Thyroid gland (tissue), 4 donors: ENCODE measurements around the gene TBCEL. TPM values are rescaled to one million over a fixed set of nuclear protein-coding genes. Genes with fewer than 3 reads are reported as not detected.
"Not testable (repeated sequence)": the region's sequence is repeated elsewhere in the genome, so short reads cannot be mapped to it uniquely, and the experiment has no call there.

Source experiments
- DNase-seq, 2 donors: peaks; one replicate each; pipeline ENCODE4 v3.0.0-alpha.2; 2019
- H3K27ac ChIP-seq, 3 donors: fragments of 200-600 bp; sonication (generic); 1 replicate in 2 of 3; 2 replicates in 1 of 3; pipeline ENCODE4 v1.5.1; 2016 to 2019; ENCODE audit warnings: mild to moderate bottlenecking in 1 of 3, moderate library complexity in 1 of 3
- H3K27me3 ChIP-seq: fragments of 200-600 bp; sonication (generic); one replicate; pipeline ENCODE4 v1.5.1; 2019
- H3K36me3 ChIP-seq, 2 donors: fragments of 200-600 bp; sonication (generic); one replicate each; pipeline ENCODE4 v1.5.1; 2016 to 2019
- H3K4me1 ChIP-seq, 2 donors: fragments of 200-600 bp; sonication (generic); one replicate each; pipeline ENCODE4 v1.5.1; 2017 to 2019
- H3K4me3 ChIP-seq, 3 donors: fragments of 200-600 bp; sonication (generic); replicated peaks in 1 of 3; 1 replicate in 2 of 3; 2 replicates in 1 of 3; pipeline ENCODE4 v1.5.1; 2016; ENCODE audit warnings: mild to moderate bottlenecking in 1 of 3
- H3K9me3 ChIP-seq: fragments of 200-600 bp; sonication (generic); one replicate; pipeline ENCODE4 v1.5.1; 2017
- POLR2A ChIP-seq, 2 donors: fragments of 450-650 bp; IDR thresholded peaks; one replicate each; pipeline ENCODE4 v1.6.1; 2017; ENCODE audit warnings: antibody characterized with exemption in 2 of 2, mild to moderate bottlenecking in 2 of 2, moderate library complexity in 1 of 2
- whole genome bisulfite sequencing, 2 donors: methylation state at CpG; one replicate each; pipeline ENCODE4 v1.1.5; 2017; 5-methylcytosine and 5-hydroxymethylcytosine counted together
- intact Hi-C: fragments of 100-400 bp; cut with DNase I; formaldehyde crosslinking; loops from one replicate; pipeline ENCODE4 v1.15.1; 2023
- total RNA-seq, 4 donors: library from RNA; depleted of rRNA; stranded (reverse); fragments of >200 nt; gene quantifications; one replicate each; pipeline ENCODE4 v1.2.3, GENCODE V29; 2016
- TF ChIP-seq, protein P1 (sequence below), 6 experiments: fragments of 200-600 bp in 3 of 6; fragments of 450-650 bp in 3 of 6; sonication (generic) in 3 of 6; IDR thresholded peaks; one replicate each; pipeline ENCODE4 v1.5.1; 2016 to 2019; ENCODE audit warnings: antibody characterized with exemption in 6 of 6, mild to moderate bottlenecking in 2 of 6, inconsistent platforms in 1 of 6, moderate library complexity in 1 of 6

The TBCEL gene
- total RNA-seq, 4 donors from 2014 or later: 32.3 to 89.4 (median 43.9) TPM

DNA sequence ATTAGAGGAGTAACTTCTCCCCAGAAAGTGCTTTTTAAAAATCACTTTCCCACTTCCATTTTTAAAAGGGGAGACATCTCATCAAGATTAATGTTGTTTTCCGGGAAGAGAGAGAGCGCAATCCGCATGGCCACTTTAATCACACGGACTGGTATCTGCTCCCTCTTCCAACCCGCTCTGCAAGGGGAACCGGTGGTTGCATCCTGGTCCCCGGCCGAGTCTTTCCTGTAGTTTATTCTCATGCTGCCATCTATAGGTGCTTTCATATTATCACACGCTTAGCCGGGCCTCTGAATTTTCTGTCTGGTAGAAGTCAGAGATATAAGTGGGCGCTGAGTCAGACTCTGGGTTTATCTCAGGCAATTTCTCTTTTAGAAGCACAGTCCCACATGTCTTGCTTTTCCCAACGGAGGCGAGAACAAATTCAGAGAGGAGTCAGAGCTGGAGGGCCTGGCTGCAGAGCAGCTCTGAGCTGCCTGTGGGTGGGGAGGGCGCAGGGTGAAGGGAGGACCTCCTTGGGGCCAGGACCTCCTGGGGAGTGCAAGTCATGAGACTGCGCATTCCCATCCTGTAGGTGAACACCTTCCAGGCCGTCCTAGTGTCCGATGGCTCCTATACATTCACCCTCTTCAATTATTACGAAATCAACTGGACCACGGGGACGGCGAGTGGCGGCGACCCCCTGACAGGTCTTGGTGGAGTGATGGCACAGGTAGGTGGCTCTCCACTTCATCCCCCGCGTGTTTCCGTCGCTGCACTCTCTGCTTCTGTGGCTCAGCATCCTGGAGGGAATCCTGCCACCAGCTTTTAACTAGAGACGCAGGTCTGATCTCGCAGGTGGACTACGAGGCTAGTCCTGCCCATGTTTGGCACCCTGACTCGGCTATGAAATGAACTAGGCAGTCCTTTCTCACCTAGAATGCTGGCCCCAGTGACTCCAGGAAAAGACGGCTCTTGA is 88.9 kb downstream of the TBCEL start:
- H3K27ac ChIP-seq: no peak overlapping the region
- H3K4me3 ChIP-seq: no peak overlapping the region
- no peaks in the 10 kb centered on the region for H3K4me1 ChIP-seq
- TF ChIP-seq, protein P1, sequence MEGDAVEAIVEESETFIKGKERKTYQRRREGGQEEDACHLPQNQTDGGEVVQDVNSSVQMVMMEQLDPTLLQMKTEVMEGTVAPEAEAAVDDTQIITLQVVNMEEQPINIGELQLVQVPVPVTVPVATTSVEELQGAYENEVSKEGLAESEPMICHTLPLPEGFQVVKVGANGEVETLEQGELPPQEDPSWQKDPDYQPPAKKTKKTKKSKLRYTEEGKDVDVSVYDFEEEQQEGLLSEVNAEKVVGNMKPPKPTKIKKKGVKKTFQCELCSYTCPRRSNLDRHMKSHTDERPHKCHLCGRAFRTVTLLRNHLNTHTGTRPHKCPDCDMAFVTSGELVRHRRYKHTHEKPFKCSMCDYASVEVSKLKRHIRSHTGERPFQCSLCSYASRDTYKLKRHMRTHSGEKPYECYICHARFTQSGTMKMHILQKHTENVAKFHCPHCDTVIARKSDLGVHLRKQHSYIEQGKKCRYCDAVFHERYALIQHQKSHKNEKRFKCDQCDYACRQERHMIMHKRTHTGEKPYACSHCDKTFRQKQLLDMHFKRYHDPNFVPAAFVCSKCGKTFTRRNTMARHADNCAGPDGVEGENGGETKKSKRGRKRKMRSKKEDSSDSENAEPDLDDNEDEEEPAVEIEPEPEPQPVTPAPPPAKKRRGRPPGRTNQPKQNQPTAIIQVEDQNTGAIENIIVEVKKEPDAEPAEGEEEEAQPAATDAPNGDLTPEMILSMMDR (IDR thresholded peaks at IDR 0.05): peak; percentile 13 to 52 (median 28)
- no peak for TF ChIP-seq POLR2A (IDR thresholded peaks at IDR 0.05)
- H3K9me3 ChIP-seq: no peaks in the 10 kb centered on the region
- WGBS, 2 donors: 53 to 63% methylated on average over 32 of the region's 32 CpGs
- no peaks in the 10 kb centered on the region for H3K36me3 ChIP-seq
- H3K27me3 ChIP-seq: no peaks in the 10 kb centered on the region
- intact Hi-C loops: no loop called here
- peak; percentile 32 to 37 for DNase-seq

DNA sequence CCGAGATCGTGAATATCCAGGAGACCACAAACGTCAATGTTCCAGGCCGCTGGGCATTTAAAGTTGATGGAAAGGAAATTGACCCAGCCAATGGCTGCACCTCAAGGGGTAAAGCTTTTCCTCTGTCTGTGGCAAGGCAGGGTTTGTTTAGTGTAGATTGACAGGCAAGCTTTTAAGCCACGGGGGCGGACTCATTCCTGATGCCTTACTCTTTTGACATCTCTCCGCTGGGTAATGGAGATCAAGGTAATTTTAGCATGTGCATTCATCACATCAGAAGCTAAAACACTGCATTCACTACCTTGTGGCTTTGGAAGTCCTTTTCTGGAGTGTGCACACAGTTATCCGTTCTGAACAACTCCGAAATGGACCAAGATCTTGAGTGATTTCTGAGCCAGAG is 89.7 kb downstream of the TBCEL start:
- H3K4me3 ChIP-seq: no peak overlapping the region
- H3K36me3 ChIP-seq: no peaks in the 10 kb centered on the region
- DNase-seq: no peak
- TF ChIP-seq POLR2A (IDR thresholded peaks at IDR 0.05): no peak
- TF ChIP-seq, protein P1 (IDR thresholded peaks at IDR 0.05): no peak
- no peak overlapping the region for H3K27ac ChIP-seq
- 57 to 77% methylated on average over 9 of the region's 9 CpGs for WGBS, 2 donors
- H3K4me1 ChIP-seq: no peaks in the 10 kb centered on the region
- intact Hi-C loops: no loop called here
- H3K9me3 ChIP-seq: no peaks in the 10 kb centered on the region
- no peaks in the 10 kb centered on the region for H3K27me3 ChIP-seq

DNA sequence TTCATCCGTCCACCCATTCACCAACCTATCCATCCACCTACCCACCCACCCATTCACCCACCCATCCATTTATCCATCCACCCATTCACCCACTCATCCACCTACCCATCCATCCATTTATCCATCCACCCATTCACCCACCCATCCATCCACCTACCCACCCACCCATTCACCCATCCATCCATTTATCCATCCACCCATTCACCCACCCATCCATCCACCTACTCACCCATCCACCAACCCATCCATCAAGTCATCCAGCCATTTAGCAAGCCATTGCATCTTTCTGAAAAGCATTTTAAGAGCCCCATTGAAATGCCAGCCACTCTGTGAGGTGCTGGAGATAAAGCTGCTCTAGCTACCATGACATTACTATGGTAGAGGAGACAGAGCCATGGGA is 91.1 kb downstream of the TBCEL start:
- WGBS, 2 donors: 88 to 94% methylated on average over 1 of the region's 1 CpG
- H3K27me3 ChIP-seq, H3K4me1 ChIP-seq, H3K9me3 ChIP-seq, H3K4me3 ChIP-seq, intact Hi-C loops, DNase-seq, H3K27ac ChIP-seq, H3K36me3 ChIP-seq: not testable (repeated sequence)

DNA sequence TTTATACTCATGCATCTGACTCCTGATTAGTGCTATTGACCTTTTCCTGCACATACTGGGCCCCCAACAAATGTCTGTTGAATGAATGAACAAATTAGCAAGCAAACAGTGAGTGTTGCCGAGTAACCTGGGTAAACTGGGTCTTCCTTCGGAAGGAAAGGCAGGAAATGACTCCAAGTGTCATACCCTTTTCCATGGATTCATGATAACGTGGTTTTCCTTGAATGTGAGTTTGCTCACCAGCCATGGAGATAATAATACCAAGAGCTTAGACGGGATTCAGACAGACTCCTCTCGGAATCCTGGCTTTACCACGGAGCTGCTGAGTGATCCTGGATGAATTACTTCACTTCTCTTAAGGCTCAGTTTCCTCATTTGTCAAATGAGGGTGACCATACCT is 93.9 kb downstream of the TBCEL start:
- intact Hi-C loops: no loop called here
- DNase-seq: no peak
- H3K27me3 ChIP-seq: no peaks in the 10 kb centered on the region
- WGBS, 2 donors: 68 to 70% methylated on average over 6 of the region's 6 CpGs
- no peak overlapping the region for H3K27ac ChIP-seq
- no peak overlapping the region for H3K4me3 ChIP-seq
- TF ChIP-seq, protein P1 (IDR thresholded peaks at IDR 0.05): no peak
- no peak for TF ChIP-seq POLR2A (IDR thresholded peaks at IDR 0.05)
- no peaks in the 10 kb centered on the region for H3K4me1 ChIP-seq
- H3K9me3 ChIP-seq: no peaks in the 10 kb centered on the region
- no peaks in the 10 kb centered on the region for H3K36me3 ChIP-seq

DNA sequence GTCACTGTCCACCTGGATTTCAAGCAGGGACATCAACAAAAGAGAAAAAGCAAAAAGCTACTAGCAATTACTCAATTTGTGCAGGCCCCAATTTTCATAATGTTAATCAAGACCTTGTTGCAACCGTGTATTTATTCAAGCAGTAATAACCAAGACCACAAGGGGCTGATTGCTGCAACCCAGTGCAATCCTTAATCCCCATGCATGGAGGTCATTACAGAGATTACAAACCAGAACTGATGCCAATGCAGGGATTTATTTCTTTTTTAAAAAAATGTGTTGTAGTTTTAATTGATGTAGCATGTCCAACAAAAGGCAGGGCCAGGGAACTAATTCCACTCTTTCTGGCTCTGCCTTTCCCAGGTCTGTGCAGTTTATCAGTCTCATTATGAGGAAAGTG is 95.5 kb downstream of the TBCEL start:
- no peak overlapping the region for H3K27ac ChIP-seq
- no peaks in the 10 kb centered on the region for H3K9me3 ChIP-seq
- H3K4me1 ChIP-seq: no peaks in the 10 kb centered on the region
- TF ChIP-seq, protein P1 (IDR thresholded peaks at IDR 0.05): no peak
- no peak for TF ChIP-seq POLR2A (IDR thresholded peaks at IDR 0.05)
- intact Hi-C loops: no loop called here
- no peaks in the 10 kb centered on the region for H3K36me3 ChIP-seq
- no peak for DNase-seq
- H3K4me3 ChIP-seq: no peak overlapping the region
- H3K27me3 ChIP-seq: no peaks in the 10 kb centered on the region
- 78 to 87% methylated on average over 1 of the region's 1 CpG for WGBS, 2 donors
